Neural crest cell (in vitro differentiated cells): ENCODE data around the gene PTK7. TPM values are rescaled to one million over a fixed set of nuclear protein-coding genes. Genes with fewer than 3 reads are reported as not detected.

ENCODE experiments used
- DNase-seq: peaks from one replicate; pipeline ENCODE4 v3.0.0; 2021; ENCODE audit warnings: low read depth, mixed read lengths, low spot score
- H3K27ac Mint-ChIP-seq: one replicate; pipeline ENCODE4 v1.8.0; 2021; ENCODE audit warnings: mild to moderate bottlenecking, mixed read lengths; ENCODE audit not compliant: unreplicated experiment
- H3K27me3 Mint-ChIP-seq: 2 replicates; pipeline ENCODE4 v1.8.0; 2021; ENCODE audit warnings: low read depth, mild to moderate bottlenecking, mixed read lengths
- H3K36me3 Mint-ChIP-seq: 2 replicates; pipeline ENCODE4 v1.8.0; 2021; ENCODE audit warnings: low read depth, mild to moderate bottlenecking, mixed read lengths
- H3K4me1 Mint-ChIP-seq: 2 replicates; pipeline ENCODE4 v1.8.0; 2021; ENCODE audit warnings: mixed read lengths
- H3K4me3 Mint-ChIP-seq: one replicate; pipeline ENCODE4 v1.8.0; 2021; ENCODE audit warnings: mild to moderate bottlenecking, mixed read lengths
- H3K9me3 Mint-ChIP-seq: 2 replicates; pipeline ENCODE4 v1.8.0; 2021; ENCODE audit warnings: mixed read lengths
- total RNA-seq: library from RNA; stranded (reverse); gene quantifications from 2 replicates; pipeline ENCODE4 v1.2.1, GENCODE V29; 2021
- TF ChIP-seq, protein P1 (sequence below): fragments of 200-600 bp; sonication (generic); conservative IDR thresholded peaks from 2 replicates; pipeline ENCODE4 v1.5.0; 2021; ENCODE audit warnings: antibody characterized with exemption, mild to moderate bottlenecking

PTK7 gene
- total RNA-seq, 1 donor from 2014 or later, result 106 TPM

DNA sequence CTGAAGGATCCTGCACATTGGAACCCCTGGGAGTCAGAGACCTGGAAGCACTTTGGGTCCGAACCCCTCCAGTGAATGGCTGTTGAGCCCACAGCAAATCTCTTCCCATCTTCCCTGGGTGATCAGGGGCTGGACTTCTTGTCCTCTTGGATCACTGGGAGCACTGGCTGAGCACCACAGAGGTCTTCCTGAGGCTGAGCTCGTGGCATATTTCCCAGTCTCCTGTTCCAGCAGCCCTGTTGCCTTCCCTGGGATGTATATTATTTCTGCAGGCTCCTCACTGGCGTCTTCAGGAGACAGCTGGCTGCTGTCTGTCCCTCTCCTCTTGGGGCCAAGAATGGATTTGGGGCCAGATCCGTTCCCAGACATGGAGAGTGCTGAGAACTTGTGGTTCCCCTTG, 43.4 kb downstream of the PTK7 start:
- TF ChIP-seq, protein P1, sequence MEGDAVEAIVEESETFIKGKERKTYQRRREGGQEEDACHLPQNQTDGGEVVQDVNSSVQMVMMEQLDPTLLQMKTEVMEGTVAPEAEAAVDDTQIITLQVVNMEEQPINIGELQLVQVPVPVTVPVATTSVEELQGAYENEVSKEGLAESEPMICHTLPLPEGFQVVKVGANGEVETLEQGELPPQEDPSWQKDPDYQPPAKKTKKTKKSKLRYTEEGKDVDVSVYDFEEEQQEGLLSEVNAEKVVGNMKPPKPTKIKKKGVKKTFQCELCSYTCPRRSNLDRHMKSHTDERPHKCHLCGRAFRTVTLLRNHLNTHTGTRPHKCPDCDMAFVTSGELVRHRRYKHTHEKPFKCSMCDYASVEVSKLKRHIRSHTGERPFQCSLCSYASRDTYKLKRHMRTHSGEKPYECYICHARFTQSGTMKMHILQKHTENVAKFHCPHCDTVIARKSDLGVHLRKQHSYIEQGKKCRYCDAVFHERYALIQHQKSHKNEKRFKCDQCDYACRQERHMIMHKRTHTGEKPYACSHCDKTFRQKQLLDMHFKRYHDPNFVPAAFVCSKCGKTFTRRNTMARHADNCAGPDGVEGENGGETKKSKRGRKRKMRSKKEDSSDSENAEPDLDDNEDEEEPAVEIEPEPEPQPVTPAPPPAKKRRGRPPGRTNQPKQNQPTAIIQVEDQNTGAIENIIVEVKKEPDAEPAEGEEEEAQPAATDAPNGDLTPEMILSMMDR, result no peak
- Mint-ChIP-seq H3K4me1 (peaks cover 14% of the 10 kb centered on the region), H3K27ac (no peak overlapping the region), H3K27me3 (no peaks in the 10 kb centered on the region), H3K9me3 (no peaks in the 10 kb centered on the region), H3K4me3 (no peak overlapping the region), H3K36me3 (no peaks in the 10 kb centered on the region)
- DNase-seq, result no peak

DNA sequence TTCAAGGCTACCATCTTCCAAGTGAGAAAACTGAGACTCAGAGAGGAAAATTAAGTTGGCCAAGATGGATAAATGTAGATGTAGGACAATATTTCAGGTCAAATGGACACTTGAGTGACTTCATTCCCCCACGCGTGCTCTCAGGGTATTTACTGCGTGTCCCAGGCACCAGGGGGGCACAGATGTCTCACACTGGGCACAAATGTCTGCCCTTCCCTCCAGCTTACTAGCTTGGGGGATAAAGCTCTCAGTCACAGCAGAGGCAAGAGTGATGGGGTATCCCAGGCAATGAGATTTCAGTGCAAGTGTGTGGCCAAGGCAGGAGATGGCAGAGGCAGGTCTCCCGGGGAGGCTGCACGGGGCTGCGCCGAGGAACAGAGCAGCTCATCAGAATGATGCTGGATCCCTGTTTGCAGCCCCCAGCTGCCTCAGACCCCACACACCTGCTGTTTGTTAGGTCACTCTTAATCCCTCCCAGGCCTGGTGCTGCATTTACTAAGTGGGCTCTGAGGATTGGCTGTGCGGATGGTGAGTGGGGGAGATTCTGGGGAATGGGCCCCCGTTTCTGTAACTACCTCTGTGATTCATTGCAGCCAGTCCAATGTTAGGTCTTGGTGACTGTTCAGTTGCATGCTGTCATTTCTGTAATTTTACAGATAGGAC, 44.1 kb downstream of the PTK7 start:
- no peaks in the 10 kb centered on the region for H3K27me3 Mint-ChIP-seq
- TF ChIP-seq, protein P1, result no peak
- no peaks in the 10 kb centered on the region for H3K9me3 Mint-ChIP-seq
- H3K4me1 Mint-ChIP-seq, result peaks cover 11% of the 10 kb centered on the region
- H3K27ac Mint-ChIP-seq, result no peak overlapping the region
- no peaks in the 10 kb centered on the region for H3K36me3 Mint-ChIP-seq
- no peak for DNase-seq
- H3K4me3 Mint-ChIP-seq, result no peak overlapping the region

DNA sequence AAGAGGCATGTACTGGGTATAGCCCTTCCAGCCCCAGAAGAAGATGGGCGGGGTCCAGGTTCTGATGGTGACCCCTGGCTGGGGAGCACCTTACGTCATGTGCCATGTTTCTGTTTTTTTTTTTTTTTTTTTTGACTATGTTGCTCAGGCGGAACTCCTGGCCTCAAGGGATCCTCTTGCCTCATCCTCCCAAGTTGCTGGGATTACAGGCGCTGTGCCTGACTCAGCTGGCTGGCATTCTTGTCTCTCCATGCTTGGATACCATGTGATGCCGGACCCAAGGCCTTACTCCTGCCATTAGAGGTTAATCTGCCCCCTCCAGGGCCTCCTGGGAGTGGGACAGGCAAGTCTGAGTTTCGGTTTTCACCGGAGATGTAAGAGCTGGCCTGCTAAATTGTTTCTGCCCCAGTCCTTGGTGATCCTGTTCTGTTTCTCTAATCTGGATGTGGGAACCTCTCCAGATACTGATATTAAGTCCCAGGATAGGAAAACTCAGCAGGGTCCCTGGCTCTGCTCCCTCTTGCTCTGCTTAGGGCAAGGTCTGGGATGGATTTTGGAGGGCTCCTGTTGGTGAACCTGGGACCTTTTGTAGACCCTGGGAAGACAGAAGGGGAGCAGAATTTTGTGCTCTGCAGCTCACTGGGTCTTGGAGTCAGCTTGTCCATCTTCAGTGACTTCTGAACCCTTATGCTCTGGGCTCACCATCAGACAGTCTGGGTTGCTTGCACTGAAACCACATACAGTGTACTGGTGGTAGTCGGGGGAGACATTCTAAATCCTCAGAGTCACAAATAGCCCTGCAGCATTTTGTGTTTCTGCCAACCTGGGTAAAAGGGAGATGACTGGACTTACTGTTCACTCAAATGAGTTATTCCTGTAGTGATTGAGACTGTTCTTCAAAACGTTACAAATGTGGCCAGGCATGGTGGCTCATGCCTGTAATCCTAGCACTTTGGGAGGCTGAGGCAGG, 45.1 kb downstream of the PTK7 start:
- TF ChIP-seq, protein P1, result no peak
- no peaks in the 10 kb centered on the region for H3K27me3 Mint-ChIP-seq
- no peaks in the 10 kb centered on the region for H3K9me3 Mint-ChIP-seq
- peaks cover 11% of the 10 kb centered on the region for H3K4me1 Mint-ChIP-seq
- peak overlapping the region; percentile 75 for H3K27ac Mint-ChIP-seq
- no peak overlapping the region for H3K4me3 Mint-ChIP-seq
- no peaks in the 10 kb centered on the region for H3K36me3 Mint-ChIP-seq
- no peak for DNase-seq

DNA sequence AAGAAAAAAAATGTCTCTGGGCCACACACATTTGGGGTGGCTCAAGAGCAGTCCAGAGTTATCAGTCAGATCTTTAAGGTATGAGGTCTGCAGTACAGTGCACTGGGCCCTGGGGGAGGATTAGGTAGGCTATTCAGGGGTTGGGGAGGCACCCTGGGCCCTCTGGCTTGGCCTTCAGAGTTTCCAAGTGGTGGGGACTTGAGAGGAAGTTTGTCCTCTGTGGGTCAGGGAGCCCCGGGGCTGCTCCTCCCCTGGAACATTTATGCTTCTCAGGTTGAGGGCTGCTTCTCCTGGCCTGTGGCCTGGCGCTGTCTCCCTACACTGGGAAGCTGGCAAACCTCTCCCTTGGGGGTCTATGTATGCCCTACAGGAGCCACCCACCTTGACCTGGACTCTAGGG, 46.0 kb downstream of the PTK7 start:
- Mint-ChIP-seq H3K9me3 (no peaks in the 10 kb centered on the region), H3K4me3 (no peak overlapping the region), H3K27me3 (no peaks in the 10 kb centered on the region), H3K4me1 (peaks cover 15% of the 10 kb centered on the region), H3K27ac (no peak overlapping the region), H3K36me3 (no peaks in the 10 kb centered on the region)
- TF ChIP-seq, protein P1, result no peak
- no peak for DNase-seq

DNA sequence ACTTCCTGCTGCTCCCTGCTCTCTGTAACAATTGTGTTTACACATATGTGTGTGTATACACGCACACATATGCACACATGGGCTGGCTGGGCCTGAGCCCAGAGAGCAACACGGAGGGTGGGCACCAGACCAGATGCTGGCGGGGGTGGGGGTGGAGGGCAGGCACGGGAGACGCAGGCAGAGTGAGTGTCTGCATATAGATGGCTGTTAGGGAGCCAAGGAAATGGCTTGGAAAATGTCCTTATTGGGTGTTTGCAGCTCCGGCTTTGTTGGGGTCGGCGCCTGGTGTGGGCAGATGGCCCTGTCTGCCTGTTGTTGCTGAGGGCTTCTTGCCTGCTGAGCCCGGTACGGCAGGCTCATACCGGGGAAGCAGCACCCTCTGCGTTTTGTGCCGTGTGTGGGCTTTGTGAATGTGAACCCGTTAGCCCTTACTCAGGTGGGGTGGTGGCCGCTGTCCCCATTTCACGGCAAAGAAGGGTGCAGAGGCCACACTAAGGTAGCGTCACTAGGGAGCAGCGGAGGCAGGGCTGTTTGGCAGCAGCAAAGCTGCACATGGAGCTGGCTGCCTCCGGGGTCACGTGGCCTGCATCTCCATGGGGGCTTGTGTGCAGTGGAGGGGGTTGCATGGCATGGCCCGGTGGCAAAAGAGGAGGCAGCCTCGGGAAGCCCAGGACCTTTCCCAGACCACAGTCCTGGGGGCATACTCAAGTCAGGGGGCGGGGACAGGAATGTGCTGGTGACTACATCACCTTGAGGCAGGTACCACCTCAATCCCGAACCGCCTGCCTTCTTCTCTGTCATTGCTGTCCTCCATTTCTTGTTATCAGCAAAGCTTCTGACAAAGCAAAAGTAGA, 47.6 kb downstream of the PTK7 start:
- Mint-ChIP-seq H3K27me3 (no peaks in the 10 kb centered on the region), H3K9me3 (no peaks in the 10 kb centered on the region), H3K4me3 (no peak overlapping the region), H3K36me3 (no peaks in the 10 kb centered on the region), H3K4me1 (peaks cover 15% of the 10 kb centered on the region), H3K27ac (peak overlapping the region; percentile 83)
- no peak for DNase-seq
- TF ChIP-seq, protein P1, result no peak
